Medulla oblongata (tissue), 1 donor: ENCODE results near the gene NEIL3.
"Not testable (repeated sequence)": the region's sequence is repeated elsewhere in the genome, so short reads cannot be mapped to it uniquely, and the experiment has no call there.

ENCODE experiments used
- DNase-seq: peaks from one replicate; pipeline ENCODE4 v3.0.0-alpha.2; 2015; ENCODE audit errors: extremely low spot score

NEIL3 gene

DNA sequence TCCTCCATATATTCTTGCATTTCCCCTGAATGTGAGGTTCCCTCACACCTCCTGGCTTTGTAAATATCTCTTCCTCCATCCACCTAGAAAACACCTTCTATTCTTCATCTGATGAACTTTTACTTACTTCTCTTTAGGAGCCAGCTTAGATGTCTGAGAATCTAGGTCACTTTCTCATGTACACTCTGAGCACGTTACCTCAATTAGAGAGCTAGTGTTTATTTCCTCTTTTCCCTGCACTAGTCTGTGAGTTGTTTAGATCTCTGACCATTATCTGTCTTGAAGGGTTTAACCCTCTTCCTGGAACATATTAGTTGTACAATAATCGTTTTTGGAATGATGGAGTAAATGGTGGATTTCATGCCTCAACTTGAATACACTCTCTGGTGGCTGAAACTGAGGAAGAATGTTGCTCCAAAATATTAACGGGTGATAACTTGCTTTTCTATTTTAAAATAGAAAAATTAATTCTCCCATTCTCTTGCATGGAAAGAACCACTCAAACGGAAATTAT is 8.5 kb upstream of the NEIL3 start:
- DNase-seq = no peak

DNA sequence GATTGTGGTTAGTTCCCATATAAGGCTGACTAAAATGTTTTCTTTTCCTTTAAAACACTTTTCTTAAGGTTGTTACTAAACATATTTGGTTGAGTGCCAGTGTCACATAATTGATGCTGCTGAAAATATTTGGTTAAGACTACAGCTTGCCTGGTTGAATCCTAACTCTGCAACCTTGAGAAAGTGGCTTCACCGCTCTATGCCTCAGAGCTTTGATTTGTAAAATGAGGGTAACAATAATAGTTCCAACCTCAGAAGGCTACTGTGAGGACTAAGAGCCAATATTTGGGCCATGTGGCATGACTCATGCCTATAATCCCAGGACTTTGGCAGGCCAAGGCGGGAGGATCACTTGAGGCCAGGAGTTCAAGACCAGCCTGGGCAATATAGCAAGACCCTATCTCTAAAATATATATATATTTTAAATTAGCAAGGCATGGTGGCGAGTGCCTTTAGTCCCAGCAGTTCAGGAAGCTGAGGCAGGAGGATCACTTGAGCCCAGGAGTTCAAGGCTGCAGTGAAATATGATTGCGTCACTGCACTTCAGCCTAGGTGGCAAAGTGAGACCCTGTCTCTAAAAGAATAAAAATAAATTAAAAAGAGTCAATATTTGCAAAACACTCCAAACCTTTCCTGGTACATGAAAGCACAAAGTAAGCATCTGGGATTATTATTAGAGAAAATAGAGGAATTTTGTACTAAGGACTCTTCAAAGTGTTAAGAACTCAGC is 7.1 kb upstream of the NEIL3 start:
- no peak for DNase-seq

DNA sequence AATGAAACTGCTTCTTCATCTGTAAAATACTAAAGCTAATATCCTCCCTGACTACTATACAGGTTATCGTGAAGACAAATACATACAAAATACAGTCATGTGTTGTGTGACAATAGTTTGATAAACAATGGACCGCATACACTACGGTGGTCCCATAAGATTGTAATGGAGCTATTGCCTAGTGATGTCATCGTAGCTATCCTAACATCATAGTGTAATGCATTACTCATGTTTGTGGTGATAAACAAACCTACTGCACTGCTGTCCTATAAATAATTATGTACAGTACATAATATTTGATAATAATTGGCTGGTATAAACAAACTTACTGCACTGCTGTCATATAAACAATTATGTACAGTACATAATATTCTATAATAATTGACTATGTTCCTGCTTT is 5.6 kb upstream of the NEIL3 start:
- no peak for DNase-seq

DNA sequence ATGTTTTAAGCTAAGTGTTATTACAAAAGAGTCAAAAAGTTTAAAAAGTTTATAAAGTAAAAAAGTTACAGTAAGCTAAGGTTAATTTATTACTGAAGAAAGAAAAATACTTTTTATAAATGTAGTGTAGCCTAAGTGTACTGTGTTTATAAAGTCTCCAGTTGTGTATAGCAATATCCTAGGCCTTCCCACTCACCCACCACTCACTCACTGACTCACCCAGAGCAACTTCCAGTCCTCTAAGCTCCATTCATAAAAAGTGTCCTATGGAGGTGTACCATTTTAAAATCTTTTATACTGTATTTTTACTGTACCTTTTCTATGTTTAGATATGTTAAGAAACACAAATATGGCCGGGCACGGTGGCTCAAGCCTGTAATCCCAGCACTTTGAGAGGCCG is 4.8 kb upstream of the NEIL3 start:
- not testable (repeated sequence) for DNase-seq

DNA sequence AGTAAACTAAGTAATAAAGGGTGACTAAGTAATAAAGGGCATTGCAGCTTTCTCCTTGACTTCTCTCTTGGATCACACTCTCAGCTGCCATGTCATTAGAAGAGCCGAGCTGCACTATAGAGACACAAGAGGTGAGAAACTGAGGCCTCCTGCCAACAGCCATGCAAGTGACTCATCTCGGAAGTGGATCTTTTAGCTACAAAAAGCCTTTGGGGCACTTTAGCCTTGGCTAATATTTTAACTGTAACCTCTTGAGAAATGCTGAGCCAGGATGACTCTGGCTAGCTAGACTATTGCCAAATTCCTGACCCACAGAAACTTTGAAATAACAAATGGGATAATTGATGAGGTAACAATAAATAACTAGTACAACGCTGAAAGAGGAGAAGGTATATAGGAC is 1.5 kb upstream of the NEIL3 start:
- DNase-seq = no peak

DNA sequence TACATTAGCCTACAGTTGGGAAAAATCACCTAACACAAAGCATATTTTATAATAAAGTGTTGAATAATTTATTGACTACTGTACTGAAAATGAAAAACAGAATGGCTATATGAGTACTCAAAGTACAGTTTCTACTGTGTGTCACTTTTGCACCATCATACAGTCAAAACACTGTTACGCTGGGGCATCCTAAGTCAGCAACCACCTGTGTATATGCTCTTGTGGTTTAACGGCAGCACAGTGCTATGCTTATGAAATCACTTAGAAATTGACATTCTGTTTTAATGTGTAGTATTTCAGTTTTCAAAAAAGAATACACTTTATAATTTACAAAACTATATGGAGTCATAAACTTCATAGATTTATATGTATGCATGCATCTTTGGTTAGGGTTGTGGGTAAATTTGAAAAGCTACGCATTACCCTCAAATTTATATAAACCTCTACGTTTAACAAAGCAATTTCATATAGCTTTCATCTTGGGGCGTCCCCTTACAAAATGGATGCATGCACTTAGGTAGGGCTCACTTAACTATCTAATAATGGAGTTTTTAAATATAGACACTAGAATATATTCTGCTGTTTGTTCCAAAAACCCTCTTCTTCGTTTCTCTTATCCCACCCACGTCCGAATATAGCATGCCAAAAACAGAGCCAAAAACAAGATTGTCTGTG is 690 bp upstream of the NEIL3 start:
- no peak for DNase-seq

DNA sequence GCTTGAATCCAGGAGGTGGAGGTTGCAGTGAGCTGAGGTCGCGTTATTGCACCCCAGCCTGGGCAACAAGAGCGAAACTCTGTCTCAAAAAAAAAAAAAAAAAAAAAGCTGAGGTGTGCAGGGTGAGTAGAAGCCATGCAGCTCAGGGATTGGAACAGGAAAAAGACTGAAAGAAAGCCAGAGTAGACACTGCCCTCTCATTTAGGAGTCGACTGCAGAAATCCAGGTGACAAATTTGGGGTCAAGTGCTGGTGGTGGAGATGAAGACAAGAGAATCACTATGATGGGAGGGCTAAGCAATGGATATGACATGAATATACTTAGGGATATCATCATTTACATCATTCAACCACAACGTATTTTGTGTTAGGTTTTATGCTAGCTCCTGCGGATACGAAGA is 1.9 kb downstream of the NEIL3 start:
- no peak for DNase-seq

DNA sequence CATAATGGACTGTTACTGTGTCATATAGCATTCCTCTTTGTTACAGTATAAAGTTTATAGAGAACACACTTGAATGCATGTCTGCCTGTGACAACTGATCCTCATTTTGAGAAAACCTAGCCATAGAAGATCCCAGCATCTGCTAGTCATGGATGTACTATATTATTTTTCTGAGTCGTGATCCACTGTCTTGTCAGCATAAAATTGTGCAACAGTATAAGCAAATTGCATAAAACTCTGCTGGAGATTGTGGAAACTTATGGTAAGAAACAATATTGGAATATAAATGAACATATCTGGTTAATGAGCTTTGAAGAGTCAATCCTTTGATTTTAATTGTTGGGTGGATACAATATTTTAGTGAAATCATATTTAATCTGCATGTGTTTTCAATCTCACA is 3.6 kb downstream of the NEIL3 start:
- DNase-seq = no peak

DNA sequence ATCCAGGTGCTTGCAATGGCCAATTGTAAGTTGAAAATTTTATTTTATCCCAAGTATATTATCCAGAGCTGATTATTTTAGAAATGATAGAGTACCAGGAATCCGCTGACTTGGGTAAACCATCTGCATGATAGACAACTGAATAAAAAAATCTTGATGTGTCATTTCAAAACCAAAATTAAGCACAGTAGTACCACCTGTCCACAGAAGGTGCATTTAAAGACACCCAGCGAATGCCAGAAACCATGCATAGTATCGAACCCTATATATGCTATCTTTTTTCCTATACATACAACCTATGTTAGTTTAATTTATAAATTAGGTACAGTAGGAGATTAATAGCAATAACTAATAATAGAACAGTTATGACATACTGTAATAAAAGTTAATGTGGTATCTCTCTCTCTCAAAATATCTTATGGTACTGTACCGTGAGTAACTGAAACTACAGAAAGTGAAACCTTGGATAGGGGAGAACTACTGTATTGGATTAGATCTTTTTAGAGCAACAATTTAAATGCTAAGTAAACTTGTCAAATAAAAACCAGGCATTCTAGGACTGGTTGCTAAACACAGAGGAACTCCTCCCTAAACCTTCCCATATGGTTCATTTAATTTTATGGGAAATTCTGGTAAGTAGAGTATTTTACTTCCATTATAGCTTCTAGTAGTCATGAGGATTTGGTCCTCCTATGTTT is 6.2 kb downstream of the NEIL3 start:
- DNase-seq = no peak

DNA sequence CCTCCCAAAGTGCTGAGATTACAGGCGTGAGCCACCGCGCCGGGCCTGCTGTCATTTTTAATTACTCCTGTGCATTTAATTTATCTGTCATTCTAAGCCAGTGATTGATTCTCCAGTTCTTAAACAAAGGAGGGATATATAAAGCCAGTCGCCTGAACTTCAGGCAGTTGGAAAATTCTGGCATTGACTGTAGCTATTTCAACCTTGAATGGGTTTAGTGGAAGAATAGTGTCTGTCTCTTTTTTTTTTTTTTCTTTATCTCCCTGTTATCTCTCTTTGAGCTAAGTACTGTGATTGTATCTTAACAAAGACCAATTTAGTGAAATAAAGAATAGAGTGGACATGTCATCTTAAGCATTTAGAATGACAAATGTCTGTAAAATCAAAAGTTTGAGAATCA is 11.0 kb downstream of the NEIL3 start:
- no peak for DNase-seq

DNA sequence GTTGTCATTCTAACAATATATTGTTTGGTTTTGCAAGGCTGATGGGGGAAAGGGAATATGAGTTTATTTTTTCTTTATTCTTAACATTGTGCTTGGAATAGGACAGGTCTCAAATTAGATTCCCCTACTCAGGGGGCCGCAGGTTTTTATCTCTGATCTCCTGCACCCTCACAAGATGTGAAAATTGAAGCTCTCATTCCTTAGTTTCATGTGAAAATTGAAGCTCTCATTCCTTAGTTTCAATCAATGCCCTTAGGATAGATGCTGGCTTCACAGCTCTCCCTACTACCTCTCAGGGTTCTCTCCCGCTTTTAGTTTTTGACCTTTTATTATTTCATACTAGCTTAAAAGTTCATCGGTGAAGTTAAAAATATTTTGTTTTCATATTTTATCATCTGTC is 12.0 kb downstream of the NEIL3 start:
- DNase-seq = no peak

DNA sequence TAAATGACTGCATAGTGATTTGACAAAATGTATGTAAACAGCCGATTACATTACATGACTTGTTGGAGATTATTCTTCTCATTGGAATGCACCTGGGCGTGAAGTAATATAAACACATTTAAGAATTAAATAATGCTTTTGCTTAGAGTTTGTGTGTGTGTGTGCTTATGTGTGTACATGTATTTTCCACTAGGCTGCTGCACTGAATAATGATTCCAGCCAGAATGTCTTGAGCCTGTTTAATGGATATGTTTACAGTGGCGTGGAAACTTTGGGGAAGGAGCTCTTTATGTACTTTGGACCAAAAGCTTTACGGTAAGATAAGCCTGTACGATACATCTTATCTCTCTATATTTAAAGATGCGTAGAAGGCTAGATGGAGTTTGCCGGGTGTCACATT is 12.6 kb downstream of the NEIL3 start:
- no peak for DNase-seq

DNA sequence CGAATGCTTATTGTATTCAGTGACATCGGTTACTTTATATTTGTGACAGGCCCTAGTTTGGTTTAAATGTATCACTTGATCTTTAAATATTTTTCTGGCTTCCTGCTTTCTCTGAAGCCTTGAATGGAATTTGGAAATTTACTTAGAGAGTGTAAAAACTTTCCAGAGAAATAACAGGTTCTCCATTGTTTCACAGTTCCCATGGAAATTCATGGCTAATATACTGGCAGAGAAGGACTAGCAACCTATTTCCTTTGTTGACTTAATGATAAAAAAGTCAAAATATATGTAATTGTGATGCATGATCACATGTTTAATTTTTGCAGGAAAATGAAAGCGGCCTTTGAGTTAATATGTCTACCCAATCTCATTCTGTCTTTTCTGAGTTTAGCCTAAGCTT is 13.2 kb downstream of the NEIL3 start:
- DNase-seq = no peak

DNA sequence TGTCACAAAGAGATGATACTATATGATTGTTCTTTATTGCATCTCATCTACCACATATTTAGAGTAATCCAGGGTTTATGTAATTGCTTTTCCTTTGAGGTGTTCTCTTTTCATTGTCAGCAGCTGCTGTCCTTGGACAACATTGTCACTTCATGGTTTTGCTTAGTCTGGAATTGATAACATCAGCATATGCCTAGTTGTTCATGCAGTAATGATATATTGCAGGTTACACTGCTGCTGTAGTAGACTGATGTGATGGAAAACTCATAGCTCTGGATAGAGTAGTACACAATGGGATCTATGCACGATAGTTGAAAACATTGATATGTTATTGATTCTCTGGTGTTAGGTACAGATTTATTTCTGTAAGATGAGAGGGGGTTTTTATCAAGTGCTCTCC is 13.7 kb downstream of the NEIL3 start:
- DNase-seq = no peak

DNA sequence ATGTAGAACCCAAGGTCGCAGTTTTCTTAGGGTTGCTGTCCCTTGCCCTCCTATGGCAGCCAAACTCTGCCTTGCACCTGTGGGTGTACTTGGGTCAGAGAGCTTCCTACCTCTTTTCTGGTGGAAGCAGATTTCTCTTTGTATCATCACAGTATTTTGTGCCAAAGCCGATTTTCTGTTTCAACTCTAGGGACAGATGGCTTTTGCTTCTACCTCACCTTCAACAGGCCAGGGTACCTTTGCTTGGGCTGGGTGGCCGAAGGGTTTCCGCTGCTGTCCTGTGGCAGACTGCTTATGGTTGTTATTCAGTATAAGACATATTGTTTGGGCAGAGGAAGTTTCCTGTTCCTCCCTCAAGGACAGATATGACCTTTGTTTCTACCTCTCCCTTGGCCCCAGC is 22.4 kb downstream of the NEIL3 start:
- DNase-seq = no peak

DNA sequence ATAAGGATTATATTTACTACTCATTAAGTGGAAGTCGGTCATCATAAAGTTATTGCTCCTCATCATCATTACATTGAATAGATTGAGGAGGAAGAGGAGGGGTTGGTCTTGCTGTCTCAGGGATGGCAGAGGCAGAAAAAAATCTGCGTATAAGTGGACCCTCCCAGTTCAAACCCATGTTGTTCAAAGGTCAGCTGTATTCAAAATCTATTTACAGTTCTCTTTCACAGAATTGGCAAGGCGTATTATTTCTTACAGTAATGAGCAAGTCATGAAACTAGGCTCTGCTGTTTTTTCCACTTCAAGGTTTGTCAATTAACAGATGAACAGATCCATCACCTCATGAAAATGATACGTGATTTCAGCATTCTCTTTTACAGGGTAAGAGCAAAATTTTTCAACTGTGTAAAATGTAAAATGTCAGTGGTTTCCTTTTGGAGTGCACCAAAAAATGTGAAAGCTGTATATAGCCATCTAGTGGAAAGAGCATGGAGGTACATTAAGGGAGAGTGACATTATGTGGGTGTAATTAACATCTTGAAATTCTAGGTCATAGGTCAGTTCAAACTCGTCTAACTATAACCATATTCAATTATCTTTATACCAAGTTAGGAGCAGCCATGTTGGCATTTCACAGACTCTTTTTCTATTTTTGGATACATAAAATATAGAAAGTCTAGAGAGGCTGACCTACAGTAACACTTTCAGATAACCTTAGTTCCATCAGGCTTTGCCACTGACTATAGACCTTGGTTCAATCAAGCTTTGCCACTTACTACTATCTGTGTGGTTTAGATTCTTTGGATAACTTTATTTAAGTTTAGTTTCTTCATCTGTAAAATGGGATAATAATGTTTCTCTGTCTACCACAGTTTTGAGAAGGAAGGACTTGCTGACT is 30.1 kb downstream of the NEIL3 start:
- DNase-seq = peak; percentile 37

DNA sequence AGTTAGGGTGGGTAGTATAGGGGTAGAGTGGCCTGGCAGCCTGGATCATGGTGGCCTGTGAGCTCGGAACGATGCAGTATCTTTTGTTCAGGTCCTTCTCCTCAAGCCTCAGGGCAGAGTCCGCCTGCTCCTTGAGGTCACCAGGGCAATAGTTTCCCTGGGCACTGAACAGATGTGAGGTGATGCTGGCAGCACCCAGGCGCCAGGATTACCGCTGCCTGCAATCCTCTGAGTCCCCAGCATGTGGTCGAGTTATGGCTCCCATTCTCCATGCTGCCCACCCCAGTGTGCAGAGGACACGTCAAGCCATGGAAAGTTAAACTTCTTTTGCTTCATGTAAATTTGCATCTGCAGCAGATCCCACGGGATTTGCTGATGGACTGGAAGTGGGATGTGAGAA is 38.7 kb downstream of the NEIL3 start:
- no peak for DNase-seq

DNA sequence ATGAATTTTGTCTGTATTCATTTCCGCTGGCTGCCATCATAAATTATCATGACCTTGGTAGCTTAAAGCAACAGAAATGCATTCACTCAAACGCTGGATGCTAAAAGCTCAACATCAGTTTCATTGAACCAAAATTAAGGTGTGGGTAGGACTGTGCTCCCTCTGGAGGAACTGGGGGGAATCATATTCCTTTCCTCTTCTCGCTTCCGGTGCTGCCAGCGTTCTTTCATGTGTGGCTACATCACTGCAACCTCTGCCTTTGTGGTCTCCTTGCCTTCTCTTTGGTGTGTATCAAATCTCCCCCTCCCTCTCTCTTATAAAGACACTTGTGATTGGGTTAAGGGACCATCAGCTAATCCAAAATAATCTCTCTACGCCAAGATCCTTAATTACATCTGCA is 39.5 kb downstream of the NEIL3 start:
- no peak for DNase-seq

DNA sequence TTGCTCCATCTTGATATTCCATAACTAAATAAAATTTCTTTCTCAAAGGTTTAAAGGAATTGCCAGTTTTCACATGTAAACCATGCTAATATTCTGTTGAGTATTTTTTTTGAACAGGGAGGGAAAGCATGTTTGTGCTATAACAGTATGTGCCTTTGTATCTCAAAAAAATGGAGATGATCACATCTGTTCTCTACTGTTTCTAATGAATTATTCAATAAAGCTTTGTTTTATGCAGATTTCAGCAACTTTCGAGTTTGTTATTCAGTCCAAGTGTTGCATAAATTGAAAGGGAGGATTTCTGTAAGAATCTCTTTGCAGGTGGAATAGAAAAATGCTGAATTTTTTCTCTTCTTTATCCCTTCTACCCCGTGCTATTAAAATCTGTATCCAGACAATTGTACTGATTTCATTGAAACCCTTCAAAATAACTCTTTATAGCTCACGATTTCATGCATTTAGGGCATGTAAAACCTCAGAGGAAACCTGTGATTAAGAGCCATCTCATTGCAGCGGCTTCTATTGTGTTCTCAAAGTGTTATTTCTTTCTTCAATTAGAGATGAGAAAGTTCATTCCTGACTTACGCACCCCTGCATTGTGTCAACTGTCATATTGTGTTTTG is 42.1 kb downstream of the NEIL3 start:
- DNase-seq = peak; percentile 3

DNA sequence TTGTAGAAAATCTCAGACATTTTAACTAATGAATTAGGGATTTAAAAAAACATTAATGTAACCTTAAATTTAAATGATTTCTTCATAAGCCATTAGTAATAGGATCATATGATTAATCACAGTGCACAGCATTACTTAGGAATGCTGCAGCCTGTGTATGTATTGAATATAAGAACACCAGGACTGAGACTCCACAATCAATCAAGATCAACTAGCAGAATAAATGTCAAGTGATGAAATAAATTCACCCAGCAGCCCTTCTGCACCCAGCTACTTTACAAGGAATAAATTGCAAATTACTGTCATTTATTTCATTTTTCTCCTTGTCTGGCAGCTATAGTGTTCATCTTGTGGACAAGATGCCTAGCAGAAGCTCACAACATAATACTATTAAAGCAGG is 46.5 kb downstream of the NEIL3 start:
- DNase-seq = no peak

DNA sequence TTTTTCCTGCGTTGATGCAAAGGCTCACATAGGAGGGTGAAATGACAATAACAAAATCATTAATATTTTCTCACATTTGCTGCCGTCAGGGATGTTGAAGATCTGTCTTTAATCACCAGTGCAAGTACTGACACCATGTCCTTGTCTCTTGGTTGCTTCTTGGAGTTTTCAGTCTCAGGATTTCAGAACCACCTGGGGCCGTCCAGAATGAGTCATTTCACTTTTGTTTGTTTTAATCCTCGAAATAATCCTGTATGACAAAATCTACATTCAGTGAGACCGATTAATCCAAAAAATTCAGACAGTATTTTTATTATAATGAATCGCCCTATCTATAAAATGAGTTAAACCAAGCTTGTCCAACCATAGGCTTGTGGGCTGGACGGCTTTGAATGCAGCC is 47.2 kb downstream of the NEIL3 start:
- no peak for DNase-seq
